ENCODE data around the gene SLC25A36. TPM values are rescaled to one million over a fixed set of nuclear protein-coding genes. Genes with fewer than 3 reads are reported as not detected.

SLC25A36 gene
- total RNA-seq, 4 donors from 2014 or later = 35.1 to 63.3 (median 54.3) TPM

DNA sequence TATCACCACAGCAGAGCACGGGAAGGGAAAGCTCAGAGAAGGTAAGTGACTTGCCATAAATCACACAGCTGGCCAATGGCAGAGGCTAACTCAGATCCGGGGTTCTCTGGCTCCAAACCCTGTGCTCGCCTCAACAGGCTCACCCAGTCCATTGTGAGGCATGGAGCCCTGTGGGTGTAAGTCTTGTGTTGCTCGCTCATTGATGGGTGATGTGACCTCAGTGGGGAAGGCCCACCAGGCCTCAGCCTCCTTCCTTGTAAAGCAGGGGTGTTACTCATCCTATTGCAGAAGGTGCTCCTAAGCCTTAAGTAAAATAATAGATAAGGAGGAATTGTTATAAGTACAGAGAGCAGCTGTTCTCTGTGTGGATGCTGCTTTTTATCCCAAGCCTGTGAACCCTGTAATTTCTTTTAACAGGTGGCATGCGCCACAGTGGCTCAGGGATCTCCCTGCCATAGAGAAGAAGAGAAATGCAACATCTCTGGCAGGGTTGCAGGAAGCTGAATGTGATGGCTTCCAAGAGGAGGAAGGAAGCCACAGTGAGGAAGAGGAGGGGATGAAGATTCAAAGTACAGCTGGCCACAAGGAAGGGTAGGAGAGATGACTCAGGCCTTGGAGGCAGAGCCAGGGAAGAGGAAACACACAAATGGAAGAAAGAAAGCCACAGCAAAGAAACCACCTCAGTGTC lies 78.7 kb downstream of the SLC25A36 start:
- TF ChIP-seq POLR2A (IDR thresholded peaks at IDR 0.05) = no peak
- TF ChIP-seq CTCF (IDR thresholded peaks at IDR 0.05) = no peak
- DNase-seq (ENCODE audit: low spot score in 2 of 2) = no peak
- no peak overlapping the region for H3K4me3 ChIP-seq (ENCODE audit: low read depth, poor library complexity, severe bottlenecking)
- intact Hi-C loops (cut with DNase I; ENCODE audit: low total_unique reads) = no loop called here
- WGBS, 2 donors = 79 to 80% methylated on average over 5 of the region's 5 CpGs

DNA sequence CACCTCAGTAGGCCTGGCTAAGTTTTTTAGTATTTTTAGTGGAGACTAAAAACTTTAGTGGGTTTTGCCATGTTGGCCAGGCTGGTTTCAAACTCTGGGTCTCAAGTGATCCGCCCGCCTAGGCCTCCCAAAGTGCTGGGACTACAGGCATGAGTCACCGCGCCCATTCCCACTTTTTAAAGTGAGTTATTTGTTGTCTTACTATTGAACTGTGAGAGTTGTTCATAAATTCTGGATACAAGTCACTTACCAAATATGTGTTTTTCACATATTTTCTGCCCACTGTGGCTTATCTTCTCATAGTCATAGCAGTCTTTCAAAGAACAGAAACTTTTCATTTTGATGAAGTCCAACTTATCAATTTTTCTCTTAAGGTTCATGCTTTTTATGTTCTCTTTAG lies 79.6 kb downstream of the SLC25A36 start:
- 96 to 98% methylated on average over 4 of the region's 4 CpGs for WGBS, 2 donors
- no peak overlapping the region for H3K4me3 ChIP-seq (ENCODE audit: low read depth, poor library complexity, severe bottlenecking)
- TF ChIP-seq CTCF (IDR thresholded peaks at IDR 0.05) (no peak), POLR2A (IDR thresholded peaks at IDR 0.05) (no peak)
- intact Hi-C loops (cut with DNase I; ENCODE audit: low total_unique reads) = no loop called here
- no peak for DNase-seq (ENCODE audit: low spot score in 2 of 2)

Other genes starting within 250 kb of the SLC25A36 start
- under 1 TPM in 1 of 4 donors, not detected in 3; 0.10 TPM for gene SPSB4, start 109.5 kb downstream of the SLC25A36 start, total RNA-seq

Measured in lower leg skin (tissue), 4 donors.